Measurements from ENCODE around the gene LKAAEAR1. TPM values are rescaled to one million over a fixed set of nuclear protein-coding genes. Genes with fewer than 3 reads are reported as not detected.
A peak's percentile ranks its signal among the peaks of the same experiment; 100 is the strongest.

The LKAAEAR1 gene
- total and polyA plus RNA-seq, 2 of the 13 experiments (the other 11 are each of a cell fraction or from before 2014, with no cell fraction given), result not detected

- no peak for TF ChIP-seq AKNA (CRISPR knock-in tag; IDR thresholded peaks at IDR 0.05; ENCODE audit: borderline replicate concordance)
- TF ChIP-seq ATF4 (CRISPR knock-in tag; IDR thresholded peaks at IDR 0.05), result no peak
- TF ChIP-seq PAWR (CRISPR knock-in tag; IDR thresholded peaks at IDR 0.05; ENCODE audit: borderline replicate concordance), result no peak
- TF ChIP-seq ZNF512B (CRISPR knock-in tag; IDR thresholded peaks at IDR 0.05; ENCODE audit: borderline replicate concordance), result no peak
- no peak for TF ChIP-seq BCL6 (CRISPR knock-in tag; IDR thresholded peaks at IDR 0.05)
- TF ChIP-seq ATM (IDR thresholded peaks at IDR 0.05; ENCODE audit: borderline replicate concordance), result no peak
- no peak for TF ChIP-seq ZNF790 (CRISPR knock-in tag; IDR thresholded peaks at IDR 0.05; ENCODE audit: borderline replicate concordance)
- no peak for TF ChIP-seq FUBP1 (CRISPR knock-in tag; IDR thresholded peaks at IDR 0.05; ENCODE audit: borderline replicate concordance)
- TF ChIP-seq SIX4 (CRISPR knock-in tag; IDR thresholded peaks at IDR 0.05), result no peak
- TF ChIP-seq DNMT3B (CRISPR knock-in tag; conservative IDR thresholded peaks at IDR 0.05), result no peak
- TF ChIP-seq NFE2L1 (CRISPR knock-in tag; IDR thresholded peaks at IDR 0.05; ENCODE audit: borderline replicate concordance), result peak; percentile 83; the same call in 1 of the 2 replicates
- no peak for TF ChIP-seq SCMH1 (CRISPR knock-in tag; IDR thresholded peaks at IDR 0.05; ENCODE audit: borderline replicate concordance)
- TF ChIP-seq ZNF205 (CRISPR knock-in tag; IDR thresholded peaks at IDR 0.05), result no peak
- no peak for TF ChIP-seq SOX6 (IDR thresholded peaks at IDR 0.05)
- no peak for TF ChIP-seq SOX6 (CRISPR knock-in tag; IDR thresholded peaks at IDR 0.05)
- no peak for TF ChIP-seq ZBTB33 (CRISPR knock-in tag; IDR thresholded peaks at IDR 0.05)
- TF ChIP-seq SRSF1 (optimal IDR thresholded peaks at IDR 0.05; ENCODE audit: low read depth, low read length), result peak; percentile 56
Measured at GRCh38 chr20:64064145-64064698, 20.0 kb downstream of the LKAAEAR1 start (continued).

Measured in HepG2 (cell line).